ENCODE measurements around the gene CBFA2T2.
"Not testable (repeated sequence)": the region's sequence is repeated elsewhere in the genome, so short reads cannot be mapped to it uniquely, and the experiment has no call there.

GRCh38 chr20:33488661-33489494, 1.0 kb upstream of the CBFA2T2 start:
- TF ChIP-seq CTCF, POLR2A, EP300 (IDR thresholded peaks at IDR 0.05): not testable (repeated sequence)
